Trophoblast cell (in vitro differentiated cells and primary cell): ENCODE data around the gene EXOC4.

Experiments
- DNase-seq, 2 donors: peaks; one replicate each; pipeline ENCODE4 v3.0.0-alpha.2; 2016
- H2AFZ ChIP-seq: 2 replicates; pipeline ENCODE4 v1.6.1; 2013; ENCODE audit warnings: low read length, moderate library complexity, mild to moderate bottlenecking; ENCODE audit not compliant: insufficient read depth, poor library complexity
- H2AK5ac ChIP-seq: 2 replicates; pipeline ENCODE4 v1.6.1; 2013; ENCODE audit warnings: mild to moderate bottlenecking, low read length
- H2BK120ac ChIP-seq: 2 replicates; pipeline ENCODE4 v1.6.1; 2013; ENCODE audit warnings: low read length, mild to moderate bottlenecking, moderate library complexity; ENCODE audit not compliant: insufficient read depth, poor library complexity
- H2BK12ac ChIP-seq: 2 replicates; pipeline ENCODE4 v1.6.1; 2013; ENCODE audit warnings: mild to moderate bottlenecking, low read length, moderate library complexity
- H2BK5ac ChIP-seq: 2 replicates; pipeline ENCODE4 v1.6.1; 2013; ENCODE audit warnings: low read length, low read depth, moderate library complexity, mild to moderate bottlenecking; ENCODE audit not compliant: poor library complexity
- H3K14ac ChIP-seq: 2 replicates; pipeline ENCODE4 v1.6.1; 2013; ENCODE audit warnings: mild to moderate bottlenecking, low read length
- H3K18ac ChIP-seq: 2 replicates; pipeline ENCODE4 v1.6.1; 2013; ENCODE audit warnings: mild to moderate bottlenecking, low read length
- H3K23ac ChIP-seq: 2 replicates; pipeline ENCODE4 v1.6.1; 2013; ENCODE audit warnings: low read length
- H3K27ac ChIP-seq: 2 replicates; pipeline ENCODE4 v1.5.1; 2013; ENCODE audit warnings: low read depth, mild to moderate bottlenecking, inconsistent platforms, low read length, moderate library complexity
- H3K27me3 ChIP-seq: 2 replicates; pipeline ENCODE4 v1.6.1; 2013; ENCODE audit warnings: inconsistent platforms, mild to moderate bottlenecking, low read length, moderate library complexity; ENCODE audit not compliant: insufficient read depth
- H3K36me3 ChIP-seq, 2 experiments: 1 replicate in 1 of 2; 2 replicates in 1 of 2; pipeline ENCODE4 v1.6.1; 2013; ENCODE audit warnings: low read length in 2 of 2, mild to moderate bottlenecking in 2 of 2, moderate library complexity in 1 of 2; ENCODE audit not compliant: insufficient read depth in 2 of 2, control insufficient read depth in 1 of 2
- H3K4ac ChIP-seq: 2 replicates; pipeline ENCODE4 v1.6.1; 2013; ENCODE audit warnings: low read depth, mild to moderate bottlenecking, low read length, moderate library complexity
- H3K4me1 ChIP-seq, 2 experiments: 1 replicate in 1 of 2; 2 replicates in 1 of 2; pipeline ENCODE4 v1.6.1; 2013; ENCODE audit warnings: low read length in 2 of 2, mild to moderate bottlenecking in 2 of 2, moderate library complexity in 1 of 2; ENCODE audit not compliant: insufficient read depth in 2 of 2, control insufficient read depth in 1 of 2
- H3K4me2 ChIP-seq: 2 replicates; pipeline ENCODE4 v1.6.1; 2013; ENCODE audit warnings: inconsistent platforms, mild to moderate bottlenecking, low read length, moderate library complexity
- H3K4me3 ChIP-seq: 2 replicates; pipeline ENCODE4 v1.5.1; 2013; ENCODE audit warnings: mild to moderate bottlenecking, low read depth, low read length, inconsistent platforms
- H3K79me1 ChIP-seq: one replicate; pipeline ENCODE4 v1.6.1; 2013; ENCODE audit warnings: low read length
- H3K79me2 ChIP-seq: 2 replicates; pipeline ENCODE4 v1.6.1; 2013; ENCODE audit warnings: low read length, mild to moderate bottlenecking; ENCODE audit not compliant: control insufficient read depth, insufficient read depth, poor library complexity
- H3K9ac ChIP-seq: 2 replicates; pipeline ENCODE4 v1.6.1; 2013; ENCODE audit warnings: mild to moderate bottlenecking, low read length
- H3K9me3 ChIP-seq: 2 replicates; pipeline ENCODE4 v1.6.1; 2013; ENCODE audit warnings: low read depth, mild to moderate bottlenecking, control low read depth, inconsistent platforms, low read length; ENCODE audit not compliant: insufficient read depth
- H4K12ac ChIP-seq: 2 replicates; pipeline ENCODE4 v1.6.1; 2013; ENCODE audit warnings: low read depth, mild to moderate bottlenecking, low read length, moderate library complexity
- H4K8ac ChIP-seq: 2 replicates; pipeline ENCODE4 v1.6.1; 2013; ENCODE audit warnings: low read depth, mild to moderate bottlenecking, low read length, moderate library complexity
- H4K91ac ChIP-seq: one replicate; pipeline ENCODE4 v1.6.1; 2013; ENCODE audit warnings: low read depth, mild to moderate bottlenecking, low read length, moderate library complexity
- WGBS: extraction: QIAGEN DNeasy Blood & Tissue Kit; methylation state at CpG from one replicate; pipeline ENCODE4 v1.1.7; 2013; ENCODE audit warnings: missing lambda C conversion rate; ENCODE audit not compliant: insufficient read length, insufficient coverage; ENCODE audit errors: extremely low coverage; 5-methylcytosine and 5-hydroxymethylcytosine counted together

EXOC4 gene

GRCh38 chr7:133679977-133680376 lies 427.1 kb downstream of the EXOC4 start:
- Histone ChIP-seq H2BK120ac (no peak overlapping the region), H3K4me1 (no peaks in the 10 kb centered on the region), H2AFZ (no peak overlapping the region), H3K9ac (no peak overlapping the region), H2BK12ac (no peak overlapping the region), H2BK5ac (no peak overlapping the region), H2AK5ac (no peak overlapping the region), H3K9me3 (no peaks in the 10 kb centered on the region), H3K36me3 (no peaks in the 10 kb centered on the region), H3K4me3 (no peak overlapping the region), H3K4me2 (no peak overlapping the region), H3K27ac (no peak overlapping the region), H3K79me2 (no peaks in the 10 kb centered on the region), H3K4ac (no peak overlapping the region), H4K12ac (no peak overlapping the region), H4K91ac (no peak overlapping the region), H4K8ac (no peak overlapping the region), H3K14ac (no peak overlapping the region), H3K18ac (no peak overlapping the region), H3K79me1 (no peaks in the 10 kb centered on the region), H3K23ac (no peak overlapping the region), H3K27me3 (no peaks in the 10 kb centered on the region)
- no peak for DNase-seq

- H2AFZ ChIP-seq = no peak overlapping the region
- no peak overlapping the region for H3K4me2 ChIP-seq
- no peak overlapping the region for H2BK12ac ChIP-seq
- no peaks in the 10 kb centered on the region for H3K79me1 ChIP-seq
- no CpG with 5 or more reads among the region's 3 CpGs for WGBS
- no peaks in the 10 kb centered on the region for H3K36me3 ChIP-seq
- H2BK5ac ChIP-seq = no peak overlapping the region
- no peaks in the 10 kb centered on the region for H3K9me3 ChIP-seq
- H4K91ac ChIP-seq = no peak overlapping the region
- H3K23ac ChIP-seq = no peak overlapping the region
- no peaks in the 10 kb centered on the region for H3K27me3 ChIP-seq
- H3K4ac ChIP-seq = no peak overlapping the region
- H3K27ac ChIP-seq = no peak overlapping the region
- H3K4me3 ChIP-seq = no peak overlapping the region
- no peak overlapping the region for H2AK5ac ChIP-seq
- no peak overlapping the region for H3K14ac ChIP-seq
- H3K79me2 ChIP-seq = no peaks in the 10 kb centered on the region
- no peak overlapping the region for H2BK120ac ChIP-seq
- H3K4me1 ChIP-seq = no peaks in the 10 kb centered on the region
- H3K9ac ChIP-seq = no peak overlapping the region
- H4K12ac ChIP-seq = no peak overlapping the region
- H4K8ac ChIP-seq = no peak overlapping the region
- DNase-seq = no peak
- no peak overlapping the region for H3K18ac ChIP-seq
These were observed 428.7 kb downstream of the EXOC4 start for GRCh38 chr7:133681529-133681928.

DNA sequence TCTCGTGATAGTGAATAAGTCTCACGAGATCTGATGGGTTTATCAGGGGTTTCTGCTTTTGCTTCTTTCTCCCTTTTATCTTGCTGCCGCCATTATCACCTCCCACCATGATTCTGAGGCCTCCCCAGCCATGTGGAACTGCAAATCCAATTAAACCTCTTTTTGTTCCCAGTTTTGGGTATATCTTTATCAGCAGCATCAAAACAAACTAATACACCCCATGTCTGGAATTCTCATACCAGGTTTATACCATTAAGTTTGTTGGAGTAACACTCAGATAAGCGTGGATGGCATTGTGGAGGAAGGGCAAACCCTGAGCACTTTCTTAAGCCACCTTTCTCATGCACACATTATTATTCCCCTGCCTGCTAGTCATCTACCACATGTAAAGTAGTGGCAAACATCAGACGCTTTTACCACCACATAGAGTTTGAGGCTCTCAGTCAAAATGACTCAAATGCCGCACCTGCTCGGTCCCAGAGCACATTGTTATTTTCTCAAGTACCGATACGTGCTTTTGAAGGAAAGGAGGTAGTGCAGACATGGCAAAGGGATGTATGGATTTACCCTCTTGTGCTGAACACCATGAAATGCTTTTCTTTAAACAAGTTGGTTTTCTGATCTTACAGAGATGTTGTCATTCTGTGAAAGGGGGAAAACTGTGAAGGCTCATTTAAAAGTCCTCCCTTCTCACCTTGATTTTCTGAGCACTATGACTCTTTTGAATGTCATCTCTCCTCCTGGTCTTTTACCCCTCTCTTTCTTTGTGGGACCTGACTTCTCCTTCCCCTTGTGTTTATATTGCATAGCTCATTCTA lies 429.7 kb downstream of the EXOC4 start:
- Histone ChIP-seq H2BK120ac (no peak overlapping the region), H3K36me3 (no peaks in the 10 kb centered on the region), H3K79me1 (no peaks in the 10 kb centered on the region), H2AK5ac (no peak overlapping the region), H2BK5ac (no peak overlapping the region), H3K14ac (no peak overlapping the region), H4K12ac (no peak overlapping the region), H3K4me3 (no peak overlapping the region), H3K79me2 (no peaks in the 10 kb centered on the region), H3K27me3 (no peaks in the 10 kb centered on the region), H4K91ac (no peak overlapping the region), H3K4me1 (no peaks in the 10 kb centered on the region), H3K9ac (no peak overlapping the region), H3K9me3 (no peaks in the 10 kb centered on the region), H3K27ac (no peak overlapping the region), H3K4me2 (no peak overlapping the region), H3K23ac (no peak overlapping the region), H3K4ac (no peak overlapping the region), H3K18ac (no peak overlapping the region), H4K8ac (no peak overlapping the region), H2AFZ (no peak overlapping the region), H2BK12ac (no peak overlapping the region)
- WGBS = no CpG with 5 or more reads among the region's 9 CpGs
- no peak for DNase-seq

- Histone ChIP-seq H3K79me1 (no peaks in the 10 kb centered on the region), H3K23ac (no peak overlapping the region), H2AK5ac (no peak overlapping the region), H3K4me1 (no peaks in the 10 kb centered on the region), H3K9ac (no peak overlapping the region), H4K8ac (no peak overlapping the region), H3K27ac (no peak overlapping the region), H4K12ac (no peak overlapping the region), H3K36me3 (no peaks in the 10 kb centered on the region), H3K14ac (no peak overlapping the region), H3K4me3 (no peak overlapping the region), H3K9me3 (no peaks in the 10 kb centered on the region), H3K4ac (no peak overlapping the region), H3K27me3 (no peaks in the 10 kb centered on the region), H2BK120ac (no peak overlapping the region), H2BK12ac (no peak overlapping the region), H3K4me2 (no peak overlapping the region), H2BK5ac (no peak overlapping the region), H4K91ac (no peak overlapping the region), H3K18ac (no peak overlapping the region), H3K79me2 (no peaks in the 10 kb centered on the region), H2AFZ (no peak overlapping the region)
- no CpG with 5 or more reads among the region's 2 CpGs for WGBS
- DNase-seq = no peak
These were observed 430.2 kb downstream of the EXOC4 start for GRCh38 chr7:133683182-133683454.
